D721Med (cell line): ENCODE measurements around the gene GTF3C1.
"Not testable (repeated sequence)": the region's sequence is repeated elsewhere in the genome, so short reads cannot be mapped to it uniquely, and the experiment has no call there.

Source experiments
- DNase-seq: peaks from one replicate; pipeline ENCODE4 v3.0.0; 2011; ENCODE audit warnings: low spot score; ENCODE audit not compliant: insufficient read length
- FAIRE-seq: peaks from 2 replicates; lab custom pipeline; 2011; peaks lifted over from hg19 to GRCh38; lab: Jason Lieb, UNC
- TF ChIP-seq, protein P1 (sequence below): IDR thresholded peaks from 2 replicates; pipeline ENCODE4 v1.5.1; 2012; ENCODE audit warnings: mild to moderate bottlenecking, control low read depth; ENCODE audit not compliant: insufficient read depth; ENCODE audit errors: missing control alignments

The GTF3C1 gene

GRCh38 chr16:27437946-27438345, 111.8 kb downstream of the GTF3C1 start:
- TF ChIP-seq, protein P1, sequence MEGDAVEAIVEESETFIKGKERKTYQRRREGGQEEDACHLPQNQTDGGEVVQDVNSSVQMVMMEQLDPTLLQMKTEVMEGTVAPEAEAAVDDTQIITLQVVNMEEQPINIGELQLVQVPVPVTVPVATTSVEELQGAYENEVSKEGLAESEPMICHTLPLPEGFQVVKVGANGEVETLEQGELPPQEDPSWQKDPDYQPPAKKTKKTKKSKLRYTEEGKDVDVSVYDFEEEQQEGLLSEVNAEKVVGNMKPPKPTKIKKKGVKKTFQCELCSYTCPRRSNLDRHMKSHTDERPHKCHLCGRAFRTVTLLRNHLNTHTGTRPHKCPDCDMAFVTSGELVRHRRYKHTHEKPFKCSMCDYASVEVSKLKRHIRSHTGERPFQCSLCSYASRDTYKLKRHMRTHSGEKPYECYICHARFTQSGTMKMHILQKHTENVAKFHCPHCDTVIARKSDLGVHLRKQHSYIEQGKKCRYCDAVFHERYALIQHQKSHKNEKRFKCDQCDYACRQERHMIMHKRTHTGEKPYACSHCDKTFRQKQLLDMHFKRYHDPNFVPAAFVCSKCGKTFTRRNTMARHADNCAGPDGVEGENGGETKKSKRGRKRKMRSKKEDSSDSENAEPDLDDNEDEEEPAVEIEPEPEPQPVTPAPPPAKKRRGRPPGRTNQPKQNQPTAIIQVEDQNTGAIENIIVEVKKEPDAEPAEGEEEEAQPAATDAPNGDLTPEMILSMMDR, result no peak
- DNase-seq (no peak), FAIRE-seq (no peak)

- DNase-seq, result no peak
- FAIRE-seq, result no peak
Observed at GRCh38 chr16:27436921-27437650, 112.6 kb downstream of the GTF3C1 start.

GRCh38 chr16:27436065-27436464, 113.6 kb downstream of the GTF3C1 start:
- no peak for FAIRE-seq
- TF ChIP-seq, protein P1, result no peak
- no peak for DNase-seq

More at GRCh38 chr16:27436921-27437650, 112.6 kb downstream of the GTF3C1 start:
- TF ChIP-seq, protein P1, result no peak

GRCh38 chr16:27435146-27435545, 114.6 kb downstream of the GTF3C1 start:
- not testable (repeated sequence) for FAIRE-seq, DNase-seq

- no peak for DNase-seq
Observed at GRCh38 chr16:27434141-27435051, 115.3 kb downstream of the GTF3C1 start.

GRCh38 chr16:27433636-27434035, 116.1 kb downstream of the GTF3C1 start:
- DNase-seq (no peak), FAIRE-seq (no peak)
- TF ChIP-seq, protein P1, result no peak

More at GRCh38 chr16:27434141-27435051, 115.3 kb downstream of the GTF3C1 start:
- FAIRE-seq, result no peak
- TF ChIP-seq, protein P1, result no peak

DNA sequence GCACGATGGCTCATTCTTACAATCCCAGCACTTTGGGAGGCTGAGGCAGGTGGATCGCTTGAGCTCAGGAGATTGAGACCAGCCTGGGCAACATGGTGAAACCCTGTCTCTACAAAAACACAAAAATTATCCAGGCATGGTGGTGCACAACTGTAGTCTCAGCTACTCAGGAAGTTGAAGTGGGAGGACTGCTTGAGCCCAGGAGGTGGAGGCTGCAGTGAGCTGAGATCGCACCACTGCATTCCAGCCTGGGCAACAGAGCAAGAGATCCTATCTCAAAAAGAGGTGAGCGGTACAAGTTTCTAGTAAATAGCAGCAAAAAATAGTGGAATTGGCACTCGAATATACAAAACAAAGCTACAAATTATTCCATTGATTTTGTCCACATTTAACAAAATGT, 116.5 kb downstream of the GTF3C1 start:
- FAIRE-seq, DNase-seq: not testable (repeated sequence)

DNA sequence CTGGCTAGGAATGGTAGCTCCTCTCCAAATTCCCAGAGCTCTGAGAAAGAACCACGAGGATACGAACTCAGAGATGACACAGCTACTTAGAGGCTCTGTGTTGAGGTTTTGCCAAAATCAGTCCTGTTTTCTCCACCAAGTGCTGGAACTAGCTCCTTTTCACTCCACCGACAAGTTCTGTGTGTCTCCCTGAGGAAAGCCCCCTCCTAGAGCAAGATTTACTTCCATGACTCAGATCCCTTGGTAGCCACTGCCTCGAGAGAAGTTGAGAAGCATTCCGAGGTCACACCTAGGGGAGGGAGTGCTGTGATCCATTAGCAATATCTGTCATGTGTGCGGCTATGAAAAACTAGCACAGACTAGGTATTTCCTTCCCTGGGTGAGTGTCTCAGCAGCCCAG, 117.2 kb downstream of the GTF3C1 start:
- TF ChIP-seq, protein P1, result no peak
- DNase-seq, result no peak
- FAIRE-seq, result no peak
